ENCODE data around the gene CLMN. TPM values are rescaled to one million over a fixed set of nuclear protein-coding genes. Genes with fewer than 3 reads are reported as not detected.

CLMN gene
- total RNA-seq, 2 donors from 2014 or later, result 5.8 to 6.9 TPM

DNA sequence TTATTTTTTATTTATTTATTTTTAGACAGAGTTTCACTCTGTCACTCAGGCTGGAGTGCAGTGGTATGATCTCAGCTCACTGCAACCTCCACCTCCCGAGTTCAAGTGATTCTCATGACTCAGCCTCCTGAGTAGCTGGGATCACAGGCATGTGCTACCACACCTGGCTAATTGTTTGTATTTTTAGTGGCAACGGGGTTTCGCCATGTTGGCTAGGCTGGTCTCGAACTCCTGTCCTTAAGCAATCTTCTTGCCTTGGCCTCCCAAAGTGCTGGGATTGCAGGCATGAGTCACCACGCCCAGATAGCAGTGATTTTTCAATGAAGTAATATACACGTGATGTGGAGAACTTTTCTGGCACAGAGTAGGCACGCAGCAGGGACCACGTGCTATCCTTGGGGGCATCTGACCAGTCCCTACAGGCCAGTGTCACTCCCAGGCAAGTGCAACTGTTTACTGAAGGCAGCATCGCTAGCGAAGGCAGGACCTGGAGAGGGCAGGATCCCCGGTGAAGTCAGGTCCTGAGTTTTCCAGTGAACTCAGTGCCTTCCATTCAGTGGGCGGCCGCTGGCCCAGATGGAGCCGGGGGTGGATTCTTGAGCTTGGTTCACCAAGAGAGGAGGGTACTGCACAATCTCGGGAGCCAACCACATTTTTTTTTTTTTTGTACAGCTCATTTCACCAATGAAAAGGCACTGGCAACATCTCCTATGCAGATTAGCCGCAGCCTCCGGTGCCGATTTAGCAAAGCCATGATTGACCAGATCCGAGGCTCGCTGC, 11.1 kb upstream of the CLMN start:
- Mint-ChIP-seq H3K27ac (no peak overlapping the region), H3K9me3 (no peaks in the 10 kb centered on the region), H3K36me3 (no peaks in the 10 kb centered on the region)
- ATAC-seq, result no peak
- DNase-seq (ENCODE audit: low spot score in 2 of 2), result no peak

DNA sequence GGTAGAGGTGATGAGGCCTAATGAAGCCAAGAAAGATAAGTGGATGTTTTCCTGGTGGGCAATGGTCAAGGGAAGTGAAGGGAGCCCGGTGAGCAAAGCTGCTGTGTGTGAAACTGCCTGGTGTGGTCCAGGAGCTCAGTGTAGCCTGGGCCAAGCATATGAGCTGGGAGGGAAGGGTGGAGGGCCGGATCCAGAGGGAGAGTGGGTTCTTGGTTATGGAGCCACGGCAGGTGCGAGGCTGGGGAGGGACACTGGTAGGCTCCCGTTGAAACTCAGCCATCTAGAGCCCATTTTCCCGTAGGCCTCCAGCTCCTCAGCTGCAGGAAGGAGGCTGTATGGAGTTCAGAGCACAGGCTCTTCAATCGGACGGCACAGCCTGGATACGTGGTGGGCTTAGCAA, 10.2 kb upstream of the CLMN start:
- DNase-seq (ENCODE audit: low spot score in 2 of 2), result no peak
- Mint-ChIP-seq H3K9me3 (no peaks in the 10 kb centered on the region), H3K27ac (no peak overlapping the region), H3K36me3 (no peaks in the 10 kb centered on the region)
- ATAC-seq, result no peak

DNA sequence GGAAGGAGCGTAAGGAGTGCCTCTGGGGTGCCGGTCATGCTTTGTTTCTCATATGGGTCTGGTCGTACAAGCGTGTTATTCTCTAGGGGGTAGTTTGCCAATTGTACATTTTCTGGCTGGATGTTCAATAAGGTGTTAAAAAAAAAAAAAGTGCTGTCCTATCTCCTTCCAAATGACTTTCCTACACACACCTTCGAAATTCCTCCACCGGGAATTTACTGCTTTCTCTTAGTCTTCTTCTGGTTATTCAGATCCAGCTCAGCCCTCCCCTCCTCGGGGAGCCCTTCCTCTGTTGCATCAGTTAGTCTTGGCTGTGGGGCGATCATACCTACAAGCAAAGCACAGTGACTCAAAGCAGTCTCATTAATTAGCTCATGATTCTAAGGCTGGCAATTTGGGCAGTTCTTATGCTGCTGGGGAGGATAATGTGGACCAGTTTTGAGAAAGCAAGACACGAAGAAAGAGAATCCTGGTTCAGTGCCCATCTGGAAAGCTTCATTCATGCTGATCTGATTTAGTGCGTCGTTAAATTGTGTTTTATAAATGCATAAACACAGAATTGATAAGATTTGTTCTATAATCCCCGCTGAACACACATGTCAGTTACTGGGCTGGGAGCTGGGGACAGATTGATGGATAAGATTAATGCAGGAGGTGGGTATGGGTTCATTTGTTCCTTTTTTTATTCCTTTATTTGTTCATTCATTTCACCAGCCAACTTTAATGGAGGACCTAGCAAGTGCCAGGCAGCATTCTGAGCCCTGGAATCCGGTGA, 9.2 kb upstream of the CLMN start:
- no peak for ATAC-seq
- DNase-seq (ENCODE audit: low spot score in 2 of 2), result no peak
- Mint-ChIP-seq H3K36me3 (no peaks in the 10 kb centered on the region), H3K9me3 (no peaks in the 10 kb centered on the region), H3K27ac (no peak overlapping the region)

DNA sequence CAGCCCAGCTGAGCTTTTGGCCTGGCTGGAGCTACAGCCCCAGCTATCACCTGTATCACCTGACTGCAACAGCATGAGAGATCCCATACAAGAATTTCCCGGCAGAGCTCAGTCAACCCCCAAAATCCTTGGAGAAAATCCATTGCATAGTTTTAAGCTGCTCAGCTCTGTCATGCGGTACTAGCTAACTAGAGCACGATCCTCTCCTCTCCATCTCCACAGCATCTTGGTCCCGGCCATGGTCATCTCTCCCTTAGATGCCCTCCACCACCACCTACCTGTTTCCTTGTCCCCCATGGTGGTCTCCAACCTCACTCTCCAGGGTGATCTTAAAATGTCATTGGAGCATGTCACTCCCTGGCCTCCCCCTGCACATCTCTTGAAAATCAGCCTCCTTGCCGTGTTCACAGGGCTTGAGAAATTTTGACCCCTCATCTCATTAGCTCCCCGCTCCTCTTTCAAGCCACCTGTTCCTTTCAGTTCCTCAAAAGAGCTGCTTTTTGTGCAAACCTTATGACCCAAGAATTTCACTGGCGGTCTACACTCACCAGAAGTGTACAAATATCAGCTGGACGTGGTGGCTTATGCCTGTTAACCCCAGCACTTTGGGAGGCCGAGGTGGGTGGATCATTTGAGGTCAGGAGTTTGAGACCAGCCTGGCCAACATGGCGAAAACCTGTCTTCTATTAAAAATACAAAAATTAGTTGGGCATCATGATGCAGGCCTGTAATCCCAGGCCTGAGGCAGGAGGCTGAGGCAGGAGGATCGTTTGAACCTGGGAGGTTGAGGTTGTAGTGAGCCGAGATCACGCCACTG, 8.1 kb upstream of the CLMN start:
- no peak for ATAC-seq
- Mint-ChIP-seq H3K9me3 (no peaks in the 10 kb centered on the region), H3K36me3 (no peaks in the 10 kb centered on the region), H3K27ac (no peak overlapping the region)
- DNase-seq (ENCODE audit: low spot score in 2 of 2), result no peak

DNA sequence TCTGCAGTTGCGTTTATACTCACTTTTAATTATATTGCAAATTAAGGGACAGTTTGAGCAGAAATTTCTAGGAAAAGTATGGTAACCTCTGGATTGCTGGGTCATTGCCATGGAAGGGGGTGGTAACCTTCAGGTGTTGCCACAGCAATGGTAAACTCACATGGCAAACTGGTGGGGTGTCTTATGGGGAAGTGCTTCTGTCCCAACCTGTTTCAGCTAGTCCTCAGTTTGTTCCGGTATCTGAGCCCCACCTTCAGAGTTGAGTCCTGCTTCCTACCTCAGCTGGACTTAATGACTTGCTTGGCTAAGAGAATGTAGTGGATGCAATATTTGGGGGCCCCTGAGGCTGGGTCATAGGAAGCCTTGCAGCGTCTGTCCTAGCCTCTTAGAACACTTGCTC, 7.3 kb upstream of the CLMN start:
- DNase-seq (ENCODE audit: low spot score in 2 of 2) (no peak), ATAC-seq (no peak)
- Mint-ChIP-seq H3K36me3 (no peaks in the 10 kb centered on the region), H3K9me3 (no peaks in the 10 kb centered on the region), H3K27ac (no peak overlapping the region)

DNA sequence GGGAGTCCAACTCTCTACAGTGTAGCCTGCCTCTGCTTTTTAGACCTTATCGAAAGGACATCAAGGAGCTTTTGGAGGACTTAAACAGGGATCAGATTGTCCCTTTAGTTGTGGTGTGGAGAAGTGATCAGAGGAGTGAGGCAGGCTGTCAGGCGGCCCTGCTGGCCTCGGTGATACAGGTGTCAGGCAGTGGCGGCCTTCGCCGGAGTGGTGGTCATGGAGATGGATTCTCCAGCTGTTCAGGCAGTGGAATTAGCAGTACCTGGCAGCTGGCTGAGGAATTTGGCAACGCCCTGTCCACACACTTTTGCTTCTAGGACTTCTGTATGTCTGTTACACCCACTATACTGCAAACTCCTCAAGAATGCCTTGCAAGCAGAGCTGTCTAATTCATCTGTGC, 4.2 kb upstream of the CLMN start:
- no peak for DNase-seq (ENCODE audit: low spot score in 2 of 2)
- no peak overlapping the region for H3K27ac Mint-ChIP-seq
- ATAC-seq, result no peak
- H3K9me3 Mint-ChIP-seq, result no peaks in the 10 kb centered on the region
- no peaks in the 10 kb centered on the region for H3K36me3 Mint-ChIP-seq

DNA sequence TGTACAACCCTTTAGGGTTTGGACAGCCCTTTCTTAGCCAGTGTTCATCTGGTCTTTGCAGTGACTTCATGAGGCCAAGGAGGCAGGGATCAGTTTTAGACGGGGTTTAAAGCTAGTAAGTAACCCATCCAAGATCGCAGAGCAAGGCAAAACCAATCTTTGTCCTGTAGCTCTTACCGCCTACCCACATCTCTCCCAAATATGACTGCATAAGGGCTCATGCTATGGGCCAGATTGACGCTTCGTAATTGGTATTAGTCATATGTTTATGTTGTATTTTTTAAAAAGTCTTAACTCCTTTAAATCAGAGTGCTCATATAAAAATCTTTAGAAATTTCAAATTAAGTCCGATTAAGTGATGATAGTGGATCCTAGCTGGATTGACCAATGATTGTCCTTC, 3.7 kb upstream of the CLMN start:
- Mint-ChIP-seq H3K9me3 (no peaks in the 10 kb centered on the region), H3K27ac (no peak overlapping the region), H3K36me3 (no peaks in the 10 kb centered on the region)
- no peak for ATAC-seq
- no peak for DNase-seq (ENCODE audit: low spot score in 2 of 2)

DNA sequence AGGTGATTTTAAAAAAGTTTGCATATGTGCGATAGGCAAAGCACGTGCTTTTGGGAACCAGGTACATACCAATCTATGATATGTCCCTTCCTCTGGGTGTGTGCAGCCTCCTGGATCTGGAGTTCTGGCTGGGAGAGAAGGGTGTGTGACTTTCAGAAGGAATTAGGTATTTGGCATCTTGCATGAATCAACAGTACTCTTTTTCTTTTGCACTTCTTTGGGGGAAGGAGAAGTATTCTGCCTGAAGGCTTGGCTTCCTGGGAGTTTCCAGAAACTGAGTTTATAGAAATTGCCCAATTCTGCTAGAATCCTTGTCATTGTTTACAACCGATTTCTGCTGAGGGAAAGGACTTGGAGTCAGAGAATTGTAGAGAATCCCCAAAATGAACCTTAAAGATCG, 2.9 kb upstream of the CLMN start:
- no peak for ATAC-seq
- DNase-seq (ENCODE audit: low spot score in 2 of 2), result no peak
- Mint-ChIP-seq H3K36me3 (no peaks in the 10 kb centered on the region), H3K27ac (no peak overlapping the region), H3K9me3 (no peaks in the 10 kb centered on the region)

DNA sequence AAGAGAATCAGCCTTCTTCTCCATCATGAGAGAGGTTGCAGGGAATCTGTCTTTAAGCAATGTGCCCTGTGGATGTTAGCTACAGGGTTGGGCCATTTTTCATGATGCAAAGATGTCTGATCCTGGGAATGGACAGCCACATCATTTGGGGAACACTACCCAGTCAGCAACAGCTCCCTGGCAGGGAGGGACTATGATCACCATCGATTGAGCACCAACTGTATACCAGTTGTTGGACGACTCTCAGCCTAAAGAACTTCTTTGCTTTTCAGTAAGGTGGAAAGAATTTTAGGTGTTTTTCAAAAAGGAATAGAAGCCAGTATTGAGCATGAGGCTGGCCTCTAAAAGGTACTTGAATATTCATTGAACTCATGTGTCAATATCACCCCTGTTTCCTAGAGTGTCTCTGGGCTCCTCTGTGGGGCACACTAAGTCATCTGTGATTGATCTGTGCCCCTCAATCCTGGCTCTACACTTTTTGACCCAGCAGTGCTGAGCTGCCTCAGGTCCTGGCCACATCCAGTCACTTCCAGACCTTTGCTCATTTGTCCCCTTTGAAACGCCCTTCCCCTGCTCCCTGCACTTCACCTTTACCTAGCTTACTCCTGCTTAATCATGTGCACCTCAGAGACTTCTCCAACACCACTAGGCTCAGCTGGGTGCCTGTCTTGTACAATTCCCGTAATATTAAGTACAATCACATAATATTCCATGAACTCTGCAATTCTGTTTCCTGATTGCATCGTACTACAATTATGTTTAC, 2.2 kb upstream of the CLMN start:
- DNase-seq (ENCODE audit: low spot score in 2 of 2) (no peak), ATAC-seq (no peak)
- Mint-ChIP-seq H3K36me3 (no peaks in the 10 kb centered on the region), H3K27ac (no peak overlapping the region), H3K9me3 (no peaks in the 10 kb centered on the region)

DNA sequence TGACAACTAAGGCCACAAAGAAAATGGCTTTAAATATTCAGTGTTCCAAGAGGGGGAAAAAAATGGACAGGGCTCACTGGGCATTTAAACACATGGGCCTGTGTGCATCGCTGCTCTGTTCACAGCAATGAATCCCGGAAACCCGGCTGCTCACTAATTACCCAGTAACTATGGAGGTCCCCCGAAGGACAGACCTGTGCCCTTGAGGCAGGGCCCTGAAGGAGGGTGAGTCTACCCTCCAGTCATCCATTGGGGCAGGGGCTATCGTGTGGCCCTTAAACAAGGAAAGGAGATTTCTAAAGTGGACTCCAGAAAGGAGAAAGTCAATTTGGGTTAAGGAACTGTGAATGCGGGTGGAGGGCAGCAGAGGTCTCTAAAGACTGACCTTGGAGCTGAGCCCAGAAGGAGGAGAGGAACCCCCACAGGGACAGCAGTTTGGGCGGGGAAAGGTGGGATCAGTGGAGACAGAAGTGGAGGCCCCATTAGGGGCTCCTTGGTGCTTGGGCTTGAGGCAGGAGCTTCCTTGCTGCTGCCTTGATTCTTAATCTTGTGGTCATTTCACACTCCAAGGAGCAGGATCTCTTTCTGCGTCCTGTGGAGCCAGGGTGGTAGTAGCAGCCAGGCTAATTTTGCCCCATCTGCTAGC, 1.4 kb upstream of the CLMN start:
- no peaks in the 10 kb centered on the region for H3K9me3 Mint-ChIP-seq

DNA sequence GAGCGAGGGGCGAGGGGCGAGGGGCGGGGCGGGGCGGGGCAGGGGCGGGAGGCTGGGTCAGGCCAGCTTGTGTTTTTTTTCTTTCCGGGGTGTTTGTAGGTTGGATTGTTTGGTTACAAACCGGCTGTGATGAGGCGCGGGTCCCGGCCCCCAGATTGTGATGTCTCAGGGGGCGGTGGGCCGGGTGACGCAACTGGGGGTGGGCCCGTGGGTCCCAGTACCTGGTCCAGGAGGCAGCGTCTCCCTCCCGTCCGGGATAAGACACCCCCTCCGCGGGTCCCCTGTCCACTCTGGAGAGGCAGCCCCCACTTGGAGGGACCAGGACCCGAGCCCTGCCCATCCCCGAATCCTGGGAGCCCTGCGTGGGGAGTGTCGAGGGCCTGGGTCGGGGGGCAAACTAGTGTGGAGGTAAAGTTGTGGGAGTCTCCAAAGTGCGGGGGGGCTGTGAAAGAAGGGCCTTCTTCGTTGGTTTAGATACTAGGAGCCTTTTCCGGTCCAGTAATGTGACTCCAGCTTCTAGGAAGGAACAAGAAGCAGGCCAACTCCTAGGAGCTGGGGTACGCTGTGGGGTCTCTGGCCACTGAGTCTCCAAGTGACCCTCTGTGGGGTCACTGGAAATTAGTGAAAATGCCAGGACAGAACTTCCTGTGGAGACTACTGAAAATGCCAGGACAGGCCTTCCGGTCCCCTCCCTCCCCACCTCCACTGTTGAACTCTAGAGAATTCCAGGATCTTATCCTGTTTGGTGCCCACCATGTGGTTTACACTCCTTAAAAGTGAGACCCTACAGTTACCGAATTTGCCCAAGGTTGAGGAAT, 579 bp upstream of the CLMN start:
- no peak overlapping the region for H3K27ac Mint-ChIP-seq
- H3K9me3 Mint-ChIP-seq, result no peaks in the 10 kb centered on the region
- peak in 1 of 2 donors; percentile 34 for ATAC-seq
- no peak for DNase-seq (ENCODE audit: low spot score in 2 of 2)
- no peaks in the 10 kb centered on the region for H3K36me3 Mint-ChIP-seq

More for the DNA sequence above, 1.4 kb upstream of the CLMN start:
- DNase-seq (ENCODE audit: low spot score in 2 of 2) (no peak), ATAC-seq (no peak)
- H3K27ac Mint-ChIP-seq, result no peak overlapping the region
- H3K36me3 Mint-ChIP-seq, result no peaks in the 10 kb centered on the region

DNA sequence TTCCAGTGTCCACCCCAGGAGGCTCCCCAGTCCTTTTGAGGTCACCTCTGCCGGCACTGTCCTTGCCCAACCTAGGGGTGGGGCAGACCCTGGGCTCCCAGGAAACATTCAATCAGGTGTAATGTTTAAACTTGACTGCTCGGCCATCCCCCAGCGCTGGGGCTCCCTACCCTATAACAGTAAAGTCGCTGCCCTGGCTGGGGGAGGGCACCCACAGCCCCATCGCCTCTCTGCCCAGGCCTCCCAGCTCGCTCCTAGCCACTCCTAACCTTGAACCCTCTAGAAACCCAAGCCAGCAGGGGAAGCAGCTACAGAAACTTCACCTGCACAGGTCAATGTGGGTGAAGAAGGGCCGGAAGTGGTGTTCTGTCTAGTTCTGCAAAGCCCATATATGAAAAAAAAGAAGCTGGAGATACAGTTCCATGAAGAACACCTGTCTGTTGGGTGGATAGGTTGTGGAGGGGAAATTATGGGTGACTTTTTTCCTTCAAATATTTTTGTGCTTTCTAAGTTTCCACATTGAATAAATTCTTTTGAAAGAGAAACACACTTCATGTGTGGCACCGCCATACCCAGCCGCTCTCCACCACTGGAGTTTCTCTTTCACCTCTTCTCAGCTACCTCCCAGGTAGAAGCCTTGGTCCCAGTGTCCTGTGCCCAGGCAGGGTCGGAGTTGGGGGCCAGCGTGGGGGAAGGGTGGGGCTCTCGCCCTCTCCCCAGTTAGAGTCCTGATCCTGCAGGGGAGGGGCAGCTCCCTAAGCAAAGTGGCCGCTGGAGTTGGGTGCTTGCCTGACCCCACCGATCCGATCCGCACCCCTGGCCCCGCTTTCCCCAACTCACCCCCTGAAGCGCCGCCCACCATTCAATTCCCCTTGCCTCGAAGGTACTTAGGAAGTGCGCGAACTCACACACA, 1.1 kb downstream of the CLMN start:
- ATAC-seq (no peak), DNase-seq (ENCODE audit: low spot score in 2 of 2) (no peak)
- Mint-ChIP-seq H3K27ac (no peak overlapping the region), H3K36me3 (no peaks in the 10 kb centered on the region), H3K9me3 (no peaks in the 10 kb centered on the region)

DNA sequence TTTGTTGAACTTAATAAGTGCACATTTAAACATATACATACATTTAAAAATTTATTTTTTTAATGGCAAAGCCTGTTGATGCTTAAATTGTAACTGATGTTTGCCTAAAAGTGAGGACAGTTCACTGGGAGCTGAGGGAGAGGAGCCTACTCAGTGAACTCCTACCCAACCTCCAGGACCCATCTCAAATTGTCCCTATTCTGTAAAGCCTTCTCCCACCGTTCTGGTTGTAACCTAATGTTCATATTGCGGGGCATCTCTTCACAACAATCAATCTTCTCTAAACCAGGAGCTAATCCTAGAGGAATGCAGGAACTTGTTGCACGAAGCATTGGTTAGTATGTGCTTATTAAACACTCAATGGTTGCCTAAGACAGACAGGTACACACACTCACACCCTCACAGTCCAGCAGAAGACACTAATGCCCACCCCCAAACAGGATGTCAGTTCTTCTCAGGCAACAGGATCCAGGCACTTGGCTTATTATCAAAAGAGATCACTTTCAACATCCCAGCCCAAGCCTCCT, 1.8 kb downstream of the CLMN start:
- Mint-ChIP-seq H3K9me3 (no peaks in the 10 kb centered on the region), H3K27ac (no peak overlapping the region), H3K36me3 (no peaks in the 10 kb centered on the region)
- ATAC-seq (no peak), DNase-seq (ENCODE audit: low spot score in 2 of 2) (no peak)

DNA sequence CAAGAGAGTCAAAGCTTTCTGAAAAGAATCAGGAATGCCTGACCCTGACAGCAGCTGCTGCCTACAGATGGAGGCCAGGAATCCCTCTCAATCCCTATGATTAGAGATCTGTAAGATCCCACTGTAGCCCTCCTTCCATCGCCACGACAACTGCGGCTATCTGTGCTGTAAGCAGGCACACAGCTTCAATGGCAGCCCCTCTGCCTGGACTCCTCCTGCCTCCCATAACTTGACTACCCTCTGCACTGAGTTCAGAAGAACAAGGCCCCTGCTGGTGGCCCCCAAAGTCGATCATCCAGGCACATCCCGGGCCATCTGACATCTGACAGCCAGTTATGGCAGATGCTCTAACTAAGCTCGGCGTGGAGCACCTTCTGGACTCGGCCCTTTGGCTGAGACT, 2.9 kb downstream of the CLMN start:
- Mint-ChIP-seq H3K36me3 (no peaks in the 10 kb centered on the region), H3K27ac (no peak overlapping the region), H3K9me3 (no peaks in the 10 kb centered on the region)
- DNase-seq (ENCODE audit: low spot score in 2 of 2), result no peak
- no peak for ATAC-seq
